HG02870 (cell line): ENCODE results near the gene PVRIG.
"Not testable (repeated sequence)": the region's sequence is repeated elsewhere in the genome, so short reads cannot be mapped to it uniquely, and the experiment has no call there.

Experiments
- ATAC-seq: cut with Tn5 transposase; IDR thresholded peaks from one replicate; pipeline ENCODE4 v1.9.1; 2021; ENCODE audit warnings: mild to moderate bottlenecking, moderate library complexity; ENCODE audit not compliant: unreplicated experiment

PVRIG gene

DNA sequence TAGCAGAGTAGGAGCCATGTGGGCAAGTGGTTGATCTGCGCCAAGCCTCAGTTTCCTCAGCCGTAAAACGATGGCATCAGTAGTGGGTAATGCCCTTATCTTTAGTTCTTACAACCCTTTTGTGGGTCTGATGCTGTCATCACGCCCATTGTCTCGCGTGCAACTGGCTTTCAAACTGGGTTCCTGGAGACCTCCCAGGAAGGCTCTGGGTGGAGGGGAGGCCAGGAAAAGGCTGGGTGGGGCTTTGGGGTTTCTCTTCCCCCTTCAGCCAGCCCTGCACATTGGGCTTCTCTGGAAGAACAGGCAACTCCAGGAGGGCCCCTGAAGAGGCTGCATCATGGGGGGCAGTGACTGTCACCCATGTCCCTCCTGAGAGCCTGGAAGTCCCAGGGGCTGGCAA is 5.1 kb downstream of the PVRIG start:
- ATAC-seq, result not testable (repeated sequence)

DNA sequence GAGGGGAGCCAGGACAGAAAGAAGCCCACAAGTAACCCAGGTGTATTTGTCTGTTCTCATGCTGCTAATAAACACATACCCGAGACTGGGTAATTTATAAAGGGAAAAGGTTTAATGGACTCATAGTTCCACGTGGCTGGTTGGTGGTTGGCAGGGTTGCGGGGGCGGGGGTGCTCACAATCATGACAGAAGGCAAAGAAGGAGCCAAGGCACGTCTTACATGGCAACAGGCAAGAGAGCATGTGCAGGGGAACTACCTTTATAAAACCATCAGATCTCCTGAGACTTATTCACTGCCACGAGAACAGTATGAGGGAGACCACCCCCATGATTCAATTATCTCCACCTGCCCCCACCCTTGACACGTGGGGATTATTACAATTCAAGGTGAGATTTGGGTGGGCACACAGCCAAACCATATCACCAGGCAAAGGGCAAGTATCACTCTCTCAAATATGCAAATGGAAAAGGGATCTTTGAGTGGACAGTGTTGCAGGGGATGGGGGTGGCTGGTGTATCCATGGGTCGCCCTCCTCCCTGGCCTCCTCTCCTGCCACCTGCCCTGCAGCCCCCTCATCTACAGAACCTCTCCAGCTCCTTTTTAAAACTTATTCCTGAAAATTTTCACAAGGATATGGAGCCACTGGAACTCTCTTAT is 15.0 kb downstream of the PVRIG start:
- not testable (repeated sequence) for ATAC-seq

- not testable (repeated sequence) for ATAC-seq
These were observed 20.2 kb downstream of the PVRIG start for GRCh38 chr7:100239975-100240374.

DNA sequence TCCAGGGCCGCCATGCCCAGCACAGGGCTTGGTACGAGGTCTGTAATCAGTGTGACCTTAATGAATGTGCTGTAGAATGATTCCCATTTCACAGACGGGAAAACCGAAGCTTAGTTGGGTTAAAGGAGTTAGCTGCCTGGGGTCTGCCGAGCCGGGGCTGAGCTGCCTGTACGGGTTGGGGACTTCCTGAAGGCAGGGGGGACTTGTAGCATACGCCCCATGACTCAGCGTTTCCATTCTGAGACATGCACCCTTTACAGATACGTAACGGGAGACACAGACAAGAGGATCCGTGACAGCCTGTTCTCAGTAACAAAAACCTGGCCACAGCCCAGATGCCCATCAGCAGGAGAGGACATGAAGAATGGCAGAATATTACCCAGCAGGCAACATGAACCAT is 23.6 kb downstream of the PVRIG start:
- peak; percentile 71 for ATAC-seq

- ATAC-seq, result not testable (repeated sequence)
These were observed 25.3 kb downstream of the PVRIG start for GRCh38 chr7:100244988-100245605.

DNA sequence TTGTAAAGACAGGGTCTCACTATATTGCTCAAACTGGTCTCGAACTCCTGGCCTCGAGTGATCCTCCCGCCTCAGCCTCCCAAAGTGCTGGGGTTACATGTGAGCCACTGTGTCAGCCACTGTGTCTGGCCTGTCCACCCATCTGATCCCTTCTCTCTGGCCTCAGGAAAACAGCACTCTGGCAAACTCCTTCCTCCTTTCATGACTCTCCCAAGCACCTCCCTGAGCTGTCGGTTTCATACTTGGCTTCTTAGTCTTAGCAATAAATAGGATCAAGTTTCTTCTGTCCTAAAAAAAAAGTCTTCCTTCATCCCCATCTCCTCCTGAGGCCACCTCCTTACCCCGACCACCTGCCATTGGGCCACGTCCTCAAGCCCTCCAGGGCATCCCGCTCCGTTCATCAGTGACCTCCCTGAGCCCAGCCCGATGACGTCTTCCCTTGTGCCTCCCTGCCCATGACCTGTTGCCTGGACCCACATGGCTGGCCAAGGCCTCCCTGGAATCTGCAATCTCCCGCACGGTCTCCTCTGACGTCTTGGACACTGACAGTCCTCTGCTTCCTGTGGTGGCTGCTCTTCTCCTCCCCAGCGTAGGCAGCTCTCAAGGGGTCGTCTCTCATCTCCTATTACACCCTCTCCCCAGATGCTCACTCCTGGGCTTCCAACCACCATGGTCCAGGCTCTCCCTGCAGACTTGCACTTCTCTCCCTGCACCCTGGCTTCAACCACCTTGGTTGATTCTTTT is 26.5 kb downstream of the PVRIG start:
- not testable (repeated sequence) for ATAC-seq

GRCh38 chr7:100246865-100247137 is 27.1 kb downstream of the PVRIG start:
- ATAC-seq, result not testable (repeated sequence)

DNA sequence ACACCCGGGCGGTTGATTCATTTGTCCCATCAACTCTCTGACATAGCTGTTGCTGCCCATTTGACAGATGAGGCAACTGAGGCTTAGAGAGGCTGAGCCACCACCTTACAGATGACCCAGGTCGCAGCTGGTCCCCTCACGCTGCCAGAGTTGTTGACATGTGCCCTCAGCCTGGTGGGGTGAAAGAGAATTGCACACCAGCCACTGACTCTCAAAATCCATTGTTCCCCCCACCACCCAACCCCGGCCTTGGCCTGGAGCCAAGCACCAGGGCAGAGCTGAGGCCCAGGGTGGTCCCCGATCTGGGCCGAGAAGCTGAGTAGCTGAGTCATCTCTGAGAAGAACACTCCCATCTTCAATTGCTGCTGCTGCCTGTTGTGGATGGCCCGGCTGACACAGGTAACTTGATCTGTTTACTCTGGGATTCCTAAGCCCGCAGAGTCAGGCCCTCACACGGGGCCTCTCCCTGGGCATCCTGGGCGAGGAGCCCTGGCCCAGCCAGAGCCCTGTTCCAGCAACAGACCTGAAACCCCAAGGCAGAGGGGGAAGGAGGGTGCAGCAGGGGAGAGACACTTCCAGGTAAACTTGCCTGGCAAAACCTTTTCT is 27.5 kb downstream of the PVRIG start:
- no peak for ATAC-seq

GRCh38 chr7:100248483-100248882 is 28.7 kb downstream of the PVRIG start:
- ATAC-seq, result no peak

- no peak for ATAC-seq
These were observed 37.3 kb downstream of the PVRIG start for GRCh38 chr7:100257017-100257416.

GRCh38 chr7:100259984-100260383 is 40.2 kb downstream of the PVRIG start:
- ATAC-seq, result not testable (repeated sequence)

- not testable (repeated sequence) for ATAC-seq
These were observed 43.1 kb downstream of the PVRIG start for GRCh38 chr7:100262896-100263295.

- ATAC-seq, result not testable (repeated sequence)
These were observed 44.5 kb downstream of the PVRIG start for GRCh38 chr7:100264223-100264622.

DNA sequence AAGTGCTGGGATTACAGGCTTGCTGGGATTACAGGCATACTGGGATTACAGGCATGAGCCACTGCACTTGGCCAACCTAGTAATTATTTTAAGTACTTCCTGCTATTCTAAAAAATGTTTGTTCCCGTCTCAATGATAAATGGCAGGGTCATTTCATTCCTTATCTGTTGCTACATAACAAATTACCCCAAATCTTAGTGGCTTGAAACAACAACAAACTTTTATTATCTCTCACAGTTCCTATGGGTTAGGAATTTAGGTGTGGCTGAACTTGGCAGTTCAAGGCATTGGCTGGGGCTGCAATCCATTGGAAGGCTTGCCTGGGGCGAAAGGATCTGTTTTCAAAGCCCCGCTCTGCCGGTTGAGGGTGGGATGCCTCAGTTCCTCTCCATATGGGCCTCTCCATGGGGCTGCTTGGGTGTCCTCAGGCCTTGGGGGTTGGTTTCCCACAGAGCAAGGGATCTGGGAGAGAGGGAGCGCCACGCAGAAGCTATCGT is 45.0 kb downstream of the PVRIG start:
- not testable (repeated sequence) for ATAC-seq

- ATAC-seq, result not testable (repeated sequence)
These were observed 46.1 kb downstream of the PVRIG start for GRCh38 chr7:100265851-100266250.

DNA sequence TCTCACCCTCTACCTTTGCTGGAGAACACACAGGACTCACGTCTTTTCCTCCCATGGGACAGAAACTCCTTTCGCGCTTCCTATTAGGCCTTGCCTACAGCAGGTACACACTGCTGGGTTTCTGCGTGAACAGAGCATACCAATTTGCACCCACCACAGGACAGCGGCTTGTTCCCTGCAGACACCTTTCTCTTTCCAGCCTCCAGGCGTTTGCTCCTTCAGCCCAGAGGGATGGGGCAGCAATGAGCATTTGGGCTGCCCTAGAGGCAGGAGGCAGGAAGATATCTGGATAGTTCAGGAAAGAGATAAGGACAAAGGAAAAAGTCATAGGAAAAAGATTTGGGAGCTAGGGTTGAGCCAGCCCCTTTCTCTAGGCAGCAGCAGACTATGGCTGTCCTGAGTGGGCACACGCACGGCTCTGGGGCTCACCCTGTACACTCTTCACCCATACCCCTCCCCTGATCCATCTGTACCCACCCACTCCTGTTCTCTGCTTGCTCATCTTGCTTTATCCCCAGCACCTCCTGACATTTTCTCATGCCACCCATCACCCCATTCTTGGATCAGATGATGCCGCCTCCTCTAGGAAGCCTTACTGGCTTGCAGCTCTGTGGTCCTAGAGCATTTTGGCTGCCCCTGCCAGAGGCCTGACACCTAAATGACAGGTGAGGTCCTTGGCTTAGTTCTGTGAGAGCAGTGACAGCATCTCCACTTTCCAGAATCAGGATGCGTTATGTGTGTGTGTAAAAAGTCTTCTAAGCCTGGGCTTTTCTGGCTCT is 47.0 kb downstream of the PVRIG start:
- ATAC-seq, result no peak

DNA sequence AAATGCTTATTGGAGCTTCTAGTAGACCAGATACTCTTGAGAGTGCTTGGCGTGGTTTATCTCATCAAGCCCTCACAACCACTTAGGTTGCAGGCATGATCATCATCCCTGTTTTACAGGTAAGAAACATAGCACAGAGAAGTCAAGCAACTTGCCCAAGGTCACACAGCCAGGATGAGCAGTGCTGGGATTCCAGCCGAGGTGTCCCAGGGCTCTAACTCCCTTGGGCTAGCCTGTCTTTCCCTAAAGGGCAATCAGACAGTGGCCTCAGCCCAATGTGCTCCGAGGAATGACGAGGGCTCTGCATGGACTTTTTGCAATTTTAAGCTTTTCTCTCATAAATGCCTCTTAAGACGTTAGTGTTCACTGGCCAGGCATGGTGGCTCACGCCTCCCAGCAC is 47.9 kb downstream of the PVRIG start:
- ATAC-seq, result no peak

GRCh38 chr7:100268882-100269281 is 49.1 kb downstream of the PVRIG start:
- ATAC-seq, result not testable (repeated sequence)

DNA sequence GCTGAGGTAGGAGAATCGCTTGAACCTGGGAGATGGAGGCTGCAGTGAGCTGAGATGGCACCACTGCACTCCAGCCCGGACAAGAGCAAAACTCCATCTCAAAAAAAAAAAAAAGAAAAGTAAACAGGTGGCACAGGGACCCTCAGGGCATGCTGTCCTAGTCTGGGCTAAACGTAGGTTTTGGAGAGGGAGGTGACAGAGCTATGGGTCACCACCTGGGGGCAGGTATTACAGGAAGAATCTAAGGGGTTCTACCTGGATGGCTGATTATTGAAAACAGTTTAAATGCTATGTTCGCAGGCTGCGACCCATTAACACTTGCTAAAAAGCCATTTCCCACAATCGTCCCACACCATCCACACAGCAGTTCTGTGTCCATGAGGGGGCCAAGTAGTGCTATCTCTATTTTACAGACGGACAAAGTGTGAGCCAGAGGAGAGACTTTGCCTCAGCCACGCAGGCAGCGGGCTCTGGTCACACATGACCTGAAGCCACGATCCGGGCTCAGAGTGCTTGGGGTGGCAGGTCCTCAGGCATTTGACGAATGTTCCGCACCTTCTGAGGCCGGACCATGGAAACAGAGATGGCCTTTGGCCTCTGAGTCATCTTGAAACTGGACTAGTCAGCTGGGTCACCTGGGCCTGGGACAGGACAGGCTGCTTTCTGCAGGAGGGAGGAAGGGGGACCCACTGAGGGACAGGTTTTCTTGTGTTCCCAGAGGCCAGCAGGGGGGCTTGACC is 49.7 kb downstream of the PVRIG start:
- not testable (repeated sequence) for ATAC-seq
